22Rv1 (cell line): ENCODE results near the gene CUEDC1.

ENCODE experiments used
- ZFX ChIP-seq: fragments of 450-650 bp; IDR thresholded peaks from 2 replicates; pipeline ENCODE4 v1.6.1; 2017; ENCODE audit warnings: antibody characterized with exemption, borderline replicate concordance
- TF ChIP-seq, protein P1 (sequence below): fragments of 450-650 bp; IDR thresholded peaks from 2 replicates; pipeline ENCODE4 v1.5.1; 2017; ENCODE audit warnings: mild to moderate bottlenecking

GRCh38 chr17:57926723-57927047, 28.5 kb downstream of the CUEDC1 start:
- TF ChIP-seq, protein P1, sequence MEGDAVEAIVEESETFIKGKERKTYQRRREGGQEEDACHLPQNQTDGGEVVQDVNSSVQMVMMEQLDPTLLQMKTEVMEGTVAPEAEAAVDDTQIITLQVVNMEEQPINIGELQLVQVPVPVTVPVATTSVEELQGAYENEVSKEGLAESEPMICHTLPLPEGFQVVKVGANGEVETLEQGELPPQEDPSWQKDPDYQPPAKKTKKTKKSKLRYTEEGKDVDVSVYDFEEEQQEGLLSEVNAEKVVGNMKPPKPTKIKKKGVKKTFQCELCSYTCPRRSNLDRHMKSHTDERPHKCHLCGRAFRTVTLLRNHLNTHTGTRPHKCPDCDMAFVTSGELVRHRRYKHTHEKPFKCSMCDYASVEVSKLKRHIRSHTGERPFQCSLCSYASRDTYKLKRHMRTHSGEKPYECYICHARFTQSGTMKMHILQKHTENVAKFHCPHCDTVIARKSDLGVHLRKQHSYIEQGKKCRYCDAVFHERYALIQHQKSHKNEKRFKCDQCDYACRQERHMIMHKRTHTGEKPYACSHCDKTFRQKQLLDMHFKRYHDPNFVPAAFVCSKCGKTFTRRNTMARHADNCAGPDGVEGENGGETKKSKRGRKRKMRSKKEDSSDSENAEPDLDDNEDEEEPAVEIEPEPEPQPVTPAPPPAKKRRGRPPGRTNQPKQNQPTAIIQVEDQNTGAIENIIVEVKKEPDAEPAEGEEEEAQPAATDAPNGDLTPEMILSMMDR, result no peak
- TF ChIP-seq ZFX, result no peak
